GM13977 (cell line): ENCODE data around the gene TTC23L.
"Not testable (repeated sequence)": the region's sequence is repeated elsewhere in the genome, so short reads cannot be mapped to it uniquely, and the experiment has no call there.

Experiments
- DNase-seq: peaks from one replicate; pipeline ENCODE4 v3.0.0; 2012; ENCODE audit warnings: low spot score
- CTCF ChIP-seq: IDR thresholded peaks from 2 replicates; pipeline ENCODE4 v1.5.1; 2012; ENCODE audit warnings: mild to moderate bottlenecking, control low read depth; ENCODE audit not compliant: insufficient read depth; ENCODE audit errors: extremely low read depth, missing control alignments
- in situ Hi-C: fragments of 300-500 bp; cut with MboI; formaldehyde crosslinking; loops from one replicate; pipeline ENCODE4 v1.12.0; 2022; ENCODE audit warnings: low sequenced_read_pairs, low pct_unique_long_range_greater_than_20kb, mixed read lengths, inconsistent platforms; ENCODE audit not compliant: unreplicated experiment

The TTC23L gene

GRCh38 chr5:34820593-34820992 lies 18.4 kb upstream of the TTC23L start:
- in situ Hi-C loops: no loop called here
- no peak for DNase-seq

GRCh38 chr5:34822956-34823715 lies 15.8 kb upstream of the TTC23L start:
- no peak for TF ChIP-seq CTCF
- in situ Hi-C loops: no loop called here
- no peak for DNase-seq

More at GRCh38 chr5:34820593-34820992, 18.4 kb upstream of the TTC23L start:
- TF ChIP-seq CTCF: no peak

GRCh38 chr5:34826347-34826746 lies 12.6 kb upstream of the TTC23L start:
- in situ Hi-C loops: no loop called here
- DNase-seq: no peak
- no peak for TF ChIP-seq CTCF

GRCh38 chr5:34827588-34828506 lies 11.1 kb upstream of the TTC23L start:
- TF ChIP-seq CTCF: no peak
- in situ Hi-C loops: no loop called here
- no peak for DNase-seq

GRCh38 chr5:34830827-34831226 lies 8.1 kb upstream of the TTC23L start:
- in situ Hi-C loops, DNase-seq: not testable (repeated sequence)

GRCh38 chr5:34831303-34831702 lies 7.7 kb upstream of the TTC23L start:
- no peak for TF ChIP-seq CTCF
- DNase-seq: no peak
- in situ Hi-C loops: no loop called here

- in situ Hi-C loops: no loop called here
- DNase-seq: no peak
- TF ChIP-seq CTCF: no peak
These were observed 6.4 kb upstream of the TTC23L start for GRCh38 chr5:34832568-34832967.
